ENCODE results near the gene SRGAP3. TPM values are rescaled to one million over a fixed set of nuclear protein-coding genes. Genes with fewer than 3 reads are reported as not detected.

Gene SRGAP3
- total and polyA plus RNA-seq, 3 experiments from 2014 or later: 0.84 to 2.1 (median 1.1) TPM

GRCh38 chr3:9270704-9271103 lies 21.3 kb upstream of the SRGAP3 start:
- CTCF ChIA-PET: no interaction called here

GRCh38 chr3:9266716-9267115 lies 17.3 kb upstream of the SRGAP3 start:
- ChIA-PET CTCF (no interaction called here), POLR2A (no interaction called here)
- Mint-ChIP-seq H3K36me3 (peaks cover 0 to 3% (median 1%) of the 10 kb centered on the region in 3 donors), H3K4me1 (no peaks in the 10 kb centered on the region), H3K4me3 (no peak overlapping the region), H3K27me3 (no peaks in the 10 kb centered on the region), H3K27ac (no peak overlapping the region), H3K9me3 (peaks cover 0 to 4% (median 2%) of the 10 kb centered on the region in 5 donors)
- Histone ChIP-seq H3K4me3 (ENCODE audit: low read length) (no peak overlapping the region), H3K4me1 (ENCODE audit: insufficient read depth, low read length) (no peaks in the 10 kb centered on the region), H3K27me3 (ENCODE audit: insufficient read depth, low read length, poor library complexity, severe bottlenecking) (no peaks in the 10 kb centered on the region), H3K27ac (ENCODE audit: low read depth, low read length) (no peak overlapping the region), H3K36me3 (ENCODE audit: insufficient read depth, low read length) (no peaks in the 10 kb centered on the region), H3K9me3 (ENCODE audit: low read length) (no peaks in the 10 kb centered on the region)
- DNase-seq: no peak

More at GRCh38 chr3:9270704-9271103, 21.3 kb upstream of the SRGAP3 start:
- Mint-ChIP-seq H3K9me3 (no peaks in the 10 kb centered on the region), H3K4me3 (no peak overlapping the region), H3K36me3 (peaks cover 0 to 1% (median 0%) of the 10 kb centered on the region in 3 donors), H3K27me3 (peaks cover 0 to 13% of the 10 kb centered on the region in 2 donors), H3K27ac (no peak overlapping the region), H3K4me1 (no peaks in the 10 kb centered on the region)
- H3K4me3 ChIP-seq (ENCODE audit: low read length): no peak overlapping the region
- H3K36me3 ChIP-seq (ENCODE audit: insufficient read depth, low read length): no peaks in the 10 kb centered on the region
- no peaks in the 10 kb centered on the region for H3K27me3 ChIP-seq (ENCODE audit: insufficient read depth, low read length, poor library complexity, severe bottlenecking)
- POLR2A ChIA-PET: no interaction called here
- no peaks in the 10 kb centered on the region for H3K4me1 ChIP-seq (ENCODE audit: insufficient read depth, low read length)
- no peak for DNase-seq
- H3K27ac ChIP-seq (ENCODE audit: low read depth, low read length): no peak overlapping the region
- no peaks in the 10 kb centered on the region for H3K9me3 ChIP-seq (ENCODE audit: low read length)

GRCh38 chr3:9260305-9260704 lies 10.9 kb upstream of the SRGAP3 start:
- DNase-seq: no peak
- peaks cover 0 to 6% (median 0%) of the 10 kb centered on the region in 3 donors for H3K36me3 Mint-ChIP-seq
- H3K9me3 ChIP-seq (ENCODE audit: low read length): no peaks in the 10 kb centered on the region
- ChIA-PET POLR2A (no interaction called here), CTCF (interaction anchor here (1.1 kb wide), 1 partner anchor 42 kb away, joined by 4 read pairs; no protein-coding TSS in a partner anchor)
- H3K4me1 ChIP-seq (ENCODE audit: insufficient read depth, low read length): no peaks in the 10 kb centered on the region
- no peak overlapping the region for H3K27ac Mint-ChIP-seq
- peaks cover 7 to 23% of the 10 kb centered on the region in 2 donors for H3K27me3 Mint-ChIP-seq
- no peak overlapping the region for H3K4me3 Mint-ChIP-seq
- no peak overlapping the region for H3K4me3 ChIP-seq (ENCODE audit: low read length)
- H3K27ac ChIP-seq (ENCODE audit: low read depth, low read length): no peak overlapping the region
- no peaks in the 10 kb centered on the region for H3K27me3 ChIP-seq (ENCODE audit: insufficient read depth, low read length, poor library complexity, severe bottlenecking)
- no peaks in the 10 kb centered on the region for H3K36me3 ChIP-seq (ENCODE audit: insufficient read depth, low read length)
- H3K9me3 Mint-ChIP-seq: peaks cover 2 to 13% (median 5%) of the 10 kb centered on the region in 5 donors
- H3K4me1 Mint-ChIP-seq: no peaks in the 10 kb centered on the region

- ChIA-PET CTCF (no interaction called here), POLR2A (interaction anchor here (0.7 kb wide), 1 partner anchor 319 kb away, joined by 7 read pairs; no protein-coding TSS in a partner anchor)
- Mint-ChIP-seq H3K4me3 (no peak overlapping the region), H3K9me3 (peaks cover 2 to 9% (median 4%) of the 10 kb centered on the region in 5 donors), H3K36me3 (peaks cover 0 to 3% (median 0%) of the 10 kb centered on the region in 3 donors), H3K27ac (no peak overlapping the region), H3K27me3 (peaks cover 7 to 38% of the 10 kb centered on the region in 2 donors), H3K4me1 (no peaks in the 10 kb centered on the region)
- Histone ChIP-seq H3K9me3 (ENCODE audit: low read length) (no peaks in the 10 kb centered on the region), H3K4me1 (ENCODE audit: insufficient read depth, low read length) (no peaks in the 10 kb centered on the region), H3K27me3 (ENCODE audit: insufficient read depth, low read length, poor library complexity, severe bottlenecking) (no peaks in the 10 kb centered on the region), H3K27ac (ENCODE audit: low read depth, low read length) (no peak overlapping the region), H3K4me3 (ENCODE audit: low read length) (no peak overlapping the region), H3K36me3 (ENCODE audit: insufficient read depth, low read length) (no peaks in the 10 kb centered on the region)
- DNase-seq: no peak
Observed at GRCh38 chr3:9257092-9257491, 7.6 kb upstream of the SRGAP3 start.

- Histone ChIP-seq H3K9me3 (ENCODE audit: low read length) (no peaks in the 10 kb centered on the region), H3K27ac (ENCODE audit: low read depth, low read length) (no peak overlapping the region), H3K36me3 (ENCODE audit: insufficient read depth, low read length) (no peaks in the 10 kb centered on the region), H3K4me1 (ENCODE audit: insufficient read depth, low read length) (no peaks in the 10 kb centered on the region), H3K4me3 (ENCODE audit: low read length) (no peak overlapping the region), H3K27me3 (ENCODE audit: insufficient read depth, low read length, poor library complexity, severe bottlenecking) (no peaks in the 10 kb centered on the region)
- Mint-ChIP-seq H3K36me3 (peaks cover 0 to 3% (median 0%) of the 10 kb centered on the region in 3 donors), H3K4me1 (no peaks in the 10 kb centered on the region), H3K27ac (no peak overlapping the region), H3K27me3 (peaks cover 7 to 43% of the 10 kb centered on the region in 2 donors), H3K4me3 (no peak overlapping the region), H3K9me3 (peaks cover 2 to 9% (median 4%) of the 10 kb centered on the region in 5 donors)
- POLR2A ChIA-PET: no interaction called here
- CTCF ChIA-PET: no interaction called here
- DNase-seq: no peak
Observed at GRCh38 chr3:9255976-9256375, 6.5 kb upstream of the SRGAP3 start.

GRCh38 chr3:9254764-9255163 lies 5.3 kb upstream of the SRGAP3 start:
- Histone ChIP-seq H3K4me1 (ENCODE audit: insufficient read depth, low read length) (peaks cover 5% of the 10 kb centered on the region), H3K27ac (ENCODE audit: low read depth, low read length) (no peak overlapping the region), H3K27me3 (ENCODE audit: insufficient read depth, low read length, poor library complexity, severe bottlenecking) (no peaks in the 10 kb centered on the region), H3K9me3 (ENCODE audit: low read length) (no peaks in the 10 kb centered on the region), H3K4me3 (ENCODE audit: low read length) (no peak overlapping the region), H3K36me3 (ENCODE audit: insufficient read depth, low read length) (no peaks in the 10 kb centered on the region)
- Mint-ChIP-seq H3K4me3 (no peak overlapping the region), H3K9me3 (peaks cover 2 to 9% (median 4%) of the 10 kb centered on the region in 5 donors), H3K4me1 (peaks cover 1 to 3% (median 3%) of the 10 kb centered on the region in 3 donors), H3K27ac (no peak overlapping the region), H3K27me3 (peaks cover 7 to 51% of the 10 kb centered on the region in 2 donors), H3K36me3 (peaks cover 0 to 3% (median 0%) of the 10 kb centered on the region in 3 donors)
- POLR2A ChIA-PET: no interaction called here
- CTCF ChIA-PET: no interaction called here
- no peak for DNase-seq

GRCh38 chr3:9253327-9253726 lies 3.9 kb upstream of the SRGAP3 start:
- H3K9me3 Mint-ChIP-seq: peaks cover 2 to 5% (median 4%) of the 10 kb centered on the region in 5 donors
- no peaks in the 10 kb centered on the region for H3K36me3 Mint-ChIP-seq
- H3K27me3 Mint-ChIP-seq: peaks cover 2 to 46% of the 10 kb centered on the region in 2 donors

GRCh38 chr3:9251055-9251786 lies 1.8 kb upstream of the SRGAP3 start:
- Mint-ChIP-seq H3K9me3 (no peaks in the 10 kb centered on the region), H3K27ac (peak overlapping the region in 1 of 8 donors; percentile 30), H3K4me1 (peaks cover 14 to 22% (median 21%) of the 10 kb centered on the region in 3 donors), H3K36me3 (no peaks in the 10 kb centered on the region), H3K27me3 (peaks cover 0 to 35% of the 10 kb centered on the region in 2 donors), H3K4me3 (no peak overlapping the region)
- no peaks in the 10 kb centered on the region for H3K36me3 ChIP-seq (ENCODE audit: insufficient read depth, low read length)
- no peak for DNase-seq
- H3K4me1 ChIP-seq (ENCODE audit: insufficient read depth, low read length): peaks cover 9% of the 10 kb centered on the region
- ChIA-PET POLR2A (no interaction called here), CTCF (no interaction called here)
- no peaks in the 10 kb centered on the region for H3K27me3 ChIP-seq (ENCODE audit: insufficient read depth, low read length, poor library complexity, severe bottlenecking)
- H3K27ac ChIP-seq (ENCODE audit: low read depth, low read length): no peak overlapping the region
- H3K4me3 ChIP-seq (ENCODE audit: low read length): no peak overlapping the region
- H3K9me3 ChIP-seq (ENCODE audit: low read length): no peaks in the 10 kb centered on the region

More at GRCh38 chr3:9253327-9253726, 3.9 kb upstream of the SRGAP3 start:
- POLR2A ChIA-PET: interaction anchor here (0.5 kb wide), 1 partner anchor 68 kb away, joined by 5 read pairs; no protein-coding TSS in a partner anchor
- Mint-ChIP-seq H3K4me3 (no peak overlapping the region), H3K4me1 (peaks cover 11 to 18% (median 17%) of the 10 kb centered on the region in 3 donors), H3K27ac (no peak overlapping the region)
- H3K9me3 ChIP-seq (ENCODE audit: low read length): no peaks in the 10 kb centered on the region
- CTCF ChIA-PET: no interaction called here
- H3K4me3 ChIP-seq (ENCODE audit: low read length): no peak overlapping the region
- no peaks in the 10 kb centered on the region for H3K36me3 ChIP-seq (ENCODE audit: insufficient read depth, low read length)
- no peak overlapping the region for H3K27ac ChIP-seq (ENCODE audit: low read depth, low read length)
- DNase-seq: no peak
- H3K27me3 ChIP-seq (ENCODE audit: insufficient read depth, low read length, poor library complexity, severe bottlenecking): no peaks in the 10 kb centered on the region
- H3K4me1 ChIP-seq (ENCODE audit: insufficient read depth, low read length): peaks cover 9% of the 10 kb centered on the region

Measured in CD8-positive, alpha-beta memory T cell (primary cell).